ENCODE results near the gene SPCS1.

The SPCS1 gene

GRCh38 chr3:52730681-52731080 is 24.8 kb downstream of the SPCS1 start:
- DNase-seq (ENCODE audit: low read depth in 2 of 2) = no peak

GRCh38 chr3:52731590-52731989 is 25.7 kb downstream of the SPCS1 start:
- DNase-seq (ENCODE audit: low read depth in 2 of 2) = no peak

GRCh38 chr3:52733256-52733891 is 27.5 kb downstream of the SPCS1 start:
- DNase-seq (ENCODE audit: low read depth in 2 of 2) = no peak

- DNase-seq (ENCODE audit: low read depth in 2 of 2) = no peak
Observed at GRCh38 chr3:52739730-52740129, 33.8 kb downstream of the SPCS1 start.

GRCh38 chr3:52742418-52743041 is 36.6 kb downstream of the SPCS1 start:
- no peak for DNase-seq (ENCODE audit: low read depth in 2 of 2)

GRCh38 chr3:52743152-52743551 is 37.2 kb downstream of the SPCS1 start:
- no peak for DNase-seq (ENCODE audit: low read depth in 2 of 2)

GRCh38 chr3:52743721-52744120 is 37.8 kb downstream of the SPCS1 start:
- no peak for DNase-seq (ENCODE audit: low read depth in 2 of 2)

GRCh38 chr3:52752045-52752660 is 46.2 kb downstream of the SPCS1 start:
- no peak for DNase-seq (ENCODE audit: low read depth in 2 of 2)

- no peak for DNase-seq (ENCODE audit: low read depth in 2 of 2)
Observed at GRCh38 chr3:52754373-52754772, 48.5 kb downstream of the SPCS1 start.

- no peak for DNase-seq (ENCODE audit: low read depth in 2 of 2)
Observed at GRCh38 chr3:52756141-52756540, 50.2 kb downstream of the SPCS1 start.
